GM10248 (cell line): ENCODE measurements around the gene PRKAR1A.
"Not testable (repeated sequence)": the region's sequence is repeated elsewhere in the genome, so short reads cannot be mapped to it uniquely, and the experiment has no call there.

Experiments
- CTCF ChIA-PET: fragments of 300-600 bp; sonication (Branson Sonifier 250); formaldehyde crosslinking; extraction: SDS; loops from one replicate; lab custom pipeline; 2021; ENCODE audit warnings: antibody characterized with exemption; lab: Yijun Ruan, JAX
- POLR2A ChIA-PET: fragments of 350-650 bp; sonication (Branson Sonifier 250); formaldehyde crosslinking; extraction: SDS; loops from one replicate; lab custom pipeline; 2020; ENCODE audit warnings: antibody characterized with exemption; lab: Yijun Ruan, JAX
- DNase-seq: peaks from one replicate; pipeline ENCODE4 v3.0.0; 2012; ENCODE audit errors: extremely low spot score
- CTCF ChIP-seq: IDR thresholded peaks from 2 replicates; pipeline ENCODE4 v1.5.1; 2012; ENCODE audit warnings: mild to moderate bottlenecking, low read depth; ENCODE audit errors: extremely low read depth, missing control alignments, control extremely low read depth

Gene PRKAR1A

GRCh38 chr17:68511254-68511670 is 968 bp upstream of the PRKAR1A start:
- CTCF ChIA-PET = interaction anchor here (2.0 kb wide), 1 partner anchor 13 kb away, joined by 5 read pairs; no protein-coding TSS in a partner anchor
- POLR2A ChIA-PET = no interaction called here
- TF ChIP-seq CTCF = peak; percentile 9

GRCh38 chr17:68511671-68512246 is 471 bp upstream of the PRKAR1A start:
- ChIA-PET CTCF (interaction anchor here (1.0 to 2.0 kb wide), 4 partner anchors 10 to 48 kb away, joined by 3 to 5 read pairs (median 4); no protein-coding TSS in a partner anchor), POLR2A (no interaction called here)
- TF ChIP-seq CTCF = no peak
- DNase-seq = peak; percentile 80

More at GRCh38 chr17:68511254-68511670, 968 bp upstream of the PRKAR1A start:
- DNase-seq = no peak

- no peak for DNase-seq
- ChIA-PET CTCF (interaction anchor here (1.0 to 1.6 kb wide), 5 partner anchors 11 to 259 kb away, joined by 3 to 4 read pairs (median 3); no protein-coding TSS in a partner anchor), POLR2A (interaction anchor here (0.7 kb wide), 1 partner anchor 29 kb away, joined by 3 read pairs; no protein-coding TSS in a partner anchor)
- no peak for TF ChIP-seq CTCF
These were observed 787 bp downstream of the PRKAR1A start for GRCh38 chr17:68512960-68513474.

GRCh38 chr17:68513932-68514331 is 1.7 kb downstream of the PRKAR1A start:
- no peak for DNase-seq
- CTCF ChIA-PET = no interaction called here
- no peak for TF ChIP-seq CTCF
- POLR2A ChIA-PET = interaction anchor here (0.6 kb wide), 1 partner anchor 10 kb away, joined by 3 read pairs; no protein-coding TSS in a partner anchor

- ChIA-PET POLR2A (no interaction called here), CTCF (no interaction called here)
- no peak for DNase-seq
- no peak for TF ChIP-seq CTCF
These were observed 2.8 kb downstream of the PRKAR1A start for GRCh38 chr17:68514831-68515635.

- CTCF ChIA-PET = interaction anchor here (1.0 to 1.2 kb wide), 3 partner anchors 9 to 80 kb away, joined by 3 read pairs; no protein-coding TSS in a partner anchor
- DNase-seq = no peak
- POLR2A ChIA-PET = interaction anchor here (0.6 kb wide), 1 partner anchor 23 kb away, joined by 4 read pairs; no protein-coding TSS in a partner anchor
- TF ChIP-seq CTCF = no peak
These were observed 4.5 kb downstream of the PRKAR1A start for GRCh38 chr17:68516732-68517131.

GRCh38 chr17:68517605-68518004 is 5.4 kb downstream of the PRKAR1A start:
- CTCF ChIA-PET = interaction anchor here (1.1 kb wide), 1 partner anchor 12 kb away, joined by 3 read pairs; no protein-coding TSS in a partner anchor
- DNase-seq, POLR2A ChIA-PET: not testable (repeated sequence)
